GM12878 (cell line): ENCODE data around the gene DNAH9. TPM values are rescaled to one million over a fixed set of nuclear protein-coding genes. Genes with fewer than 3 reads are reported as not detected.

Source experiments
- ATAC-seq: fragments of 200-7000 bp; cut with Tn5 transposase; 3 replicates; pipeline ENCODE4 v1.9.1; 2020; ENCODE audit warnings: mild to moderate bottlenecking, moderate library complexity
- BruUV-seq: library from RNA; stranded (reverse); fragments of 400-500 nt; replicated peaks from 2 replicates; lab custom pipeline; 2021; lab: Mats Ljungman, UMichigan
- CTCF ChIA-PET: fragments of 300-600 bp; sonication (Branson Sonifier 250); formaldehyde crosslinking; extraction: SDS; loops from one replicate; lab custom pipeline; 2021; ENCODE audit warnings: inconsistent platforms; lab: Yijun Ruan, JAX
- POLR2A ChIA-PET: fragments of 350-600 bp; formaldehyde crosslinking; extraction: SDS; loops from one replicate; lab custom pipeline; 2021; ENCODE audit warnings: inconsistent platforms; lab: Charles Lee
- RAD21 ChIA-PET: fragments of 300-600 bp; sonication (Branson Sonifier 250); formaldehyde crosslinking; loops from one replicate; lab custom pipeline; 2023; ENCODE audit warnings: antibody characterized with exemption; ENCODE audit not compliant: unreplicated experiment; lab: Charles Lee
- SMC1A ChIA-PET: fragments of 300-600 bp; sonication (Branson Sonifier 250); formaldehyde crosslinking; loops from one replicate; lab custom pipeline; 2023; ENCODE audit not compliant: unreplicated experiment, uncharacterized antibody; lab: Charles Lee
- DNase-seq: peaks from one replicate; pipeline ENCODE4 v3.0.0-alpha.2; 2011; ENCODE audit warnings: low read depth, low spot score
- FAIRE-seq: peaks from 3 replicates; lab custom pipeline; 2011; peaks lifted over from hg19 to GRCh38; lab: Jason Lieb, UNC
- H2AFZ ChIP-seq: 2 replicates; pipeline ENCODE4 v1.6.0; 2011; ENCODE audit warnings: low read depth, low read length, control low read depth; ENCODE audit not compliant: control insufficient read depth
- H3K27ac ChIP-seq: 2 replicates; pipeline ENCODE4 v1.5.1; 2011; ENCODE audit warnings: control low read depth; ENCODE audit not compliant: control insufficient read depth, insufficient read depth
- H3K27me3 ChIP-seq, 2 experiments: replicated peaks in 1 of 2; 2 replicates each; pipeline versions ENCODE4 v1.6.0 to v1.6.1; 2011; ENCODE audit warnings: low read length in 1 of 2; ENCODE audit not compliant: control insufficient read depth in 2 of 2, insufficient read depth in 2 of 2
- H3K36me3 ChIP-seq, 2 experiments: 2 replicates each; pipeline ENCODE4 v1.5.1; 2011; ENCODE audit warnings: low read length in 1 of 2; ENCODE audit not compliant: control insufficient read depth in 2 of 2, insufficient read depth in 2 of 2
- H3K4me1 ChIP-seq: 2 replicates; pipeline ENCODE4 v1.6.1; 2011; ENCODE audit warnings: mild to moderate bottlenecking, low read length, moderate library complexity, mixed read lengths; ENCODE audit not compliant: control insufficient read depth, insufficient read depth
- H3K4me2 ChIP-seq: 2 replicates; pipeline ENCODE4 v1.6.0; 2011; ENCODE audit warnings: control low read depth; ENCODE audit not compliant: control insufficient read depth, insufficient read depth
- H3K4me3 ChIP-seq: fragments of 200-600 bp; sonication (generic); 2 replicates; pipeline ENCODE4 v1.5.1; 2016
- H3K79me2 ChIP-seq: 2 replicates; pipeline ENCODE4 v1.6.0; 2011; ENCODE audit warnings: low read length; ENCODE audit not compliant: control insufficient read depth, insufficient read depth
- H3K9ac ChIP-seq: 2 replicates; pipeline ENCODE4 v1.8.0; 2011; ENCODE audit warnings: low read length, control low read depth, mixed read lengths; ENCODE audit not compliant: control insufficient read depth, insufficient read depth
- H3K9me3 ChIP-seq: replicated peaks from 3 replicates; pipeline ENCODE4 v1.5.1; 2011; ENCODE audit warnings: mild to moderate bottlenecking, low read length; ENCODE audit not compliant: control insufficient read depth, insufficient read depth
- H4K20me1 ChIP-seq: 2 replicates; pipeline ENCODE4 v1.6.0; 2011; ENCODE audit not compliant: control insufficient read depth, insufficient read depth
- EED ChIP-seq: sonication (generic); IDR thresholded peaks from 2 replicates; pipeline ENCODE4 v1.6.1; 2016; ENCODE audit warnings: antibody characterized with exemption, low read depth
- FOS ChIP-seq: IDR thresholded peaks from 3 replicates; pipeline ENCODE4 v1.6.1; 2011; ENCODE audit warnings: borderline replicate concordance; ENCODE audit not compliant: insufficient read length; ENCODE audit errors: extremely low read depth
- HDAC6 ChIP-seq: fragments of 200-600 bp; sonication (generic); IDR thresholded peaks from one replicate; pipeline ENCODE4 v1.8.0; 2017; ENCODE audit warnings: antibody characterized with exemption; ENCODE audit not compliant: unreplicated experiment
- IRF4 ChIP-seq: IDR thresholded peaks from 2 replicates; pipeline ENCODE4 v1.6.1; 2011; ENCODE audit warnings: low read depth, low read length
- MYC ChIP-seq: IDR thresholded peaks from 2 replicates; pipeline ENCODE4 v1.6.1; 2011; ENCODE audit warnings: mild to moderate bottlenecking, low read length, moderate library complexity, inconsistent platforms; ENCODE audit not compliant: insufficient read depth, insufficient replicate concordance, insufficient read length, severe bottlenecking
- NFYA ChIP-seq: IDR thresholded peaks from 2 replicates; pipeline ENCODE4 v1.6.1; 2011; ENCODE audit warnings: low read depth, mild to moderate bottlenecking, low read length, improper control_type of control experiment, borderline replicate concordance
- PAX8 ChIP-seq: fragments of 450-650 bp; IDR thresholded peaks from 2 replicates; pipeline ENCODE4 v1.6.1; 2017; ENCODE audit warnings: mild to moderate bottlenecking, moderate library complexity
- SMARCA5 ChIP-seq: fragments of 450-650 bp; IDR thresholded peaks from 2 replicates; pipeline ENCODE4 v1.6.1; 2017; ENCODE audit warnings: mild to moderate bottlenecking
- SMC3 ChIP-seq: IDR thresholded peaks from 2 replicates; pipeline ENCODE4 v1.6.1; 2011; ENCODE audit warnings: low read length, improper control_type of control experiment, borderline replicate concordance
- SREBF2 ChIP-seq: IDR thresholded peaks from 2 replicates; pipeline ENCODE4 v1.6.1; 2012; ENCODE audit warnings: mild to moderate bottlenecking, low read length
- TCF3 ChIP-seq: IDR thresholded peaks from 2 replicates; pipeline ENCODE4 v1.6.1; 2012; ENCODE audit warnings: low read depth, mild to moderate bottlenecking, low read length, borderline replicate concordance; ENCODE audit not compliant: insufficient read depth
- WGBS: methylation state at CpG from one replicate; pipeline ENCODE4 v1.1.6; 2016; ENCODE audit warnings: low lambda C conversion rate; ENCODE audit not compliant: insufficient replicate concordance, insufficient coverage; ENCODE audit errors: missing lambda C conversion rate; 5-methylcytosine and 5-hydroxymethylcytosine counted together
- in situ Hi-C: fragments of 300-500 bp; cut with MboI; formaldehyde crosslinking; loops from 9 replicates; pipeline ENCODE4 v1.14.3; 2018; ENCODE audit warnings: mixed read lengths
- intact Hi-C: fragments of 100-400 bp; cut with micrococcal nuclease; formaldehyde crosslinking; loops from one replicate; pipeline ENCODE4 v1.14.2; 2022; ENCODE audit not compliant: unreplicated experiment
- polyA plus RNA-seq, 11 experiments: library from polyadenylated mRNA; depleted of rRNA in 4 of 11; unstranded in 6 of 11; stranded (reverse) in 5 of 11; fragments of >200 nt; fragmentation: Nextera tagmentation in 4 of 11; fragmentation: Illumina TruSeq in 1 of 11; extraction: Ambion mirVana in 4 of 11; extraction: Trizol in 1 of 11; gene quantifications; 1 replicate in 1 of 11; 2 replicates in 10 of 11; pipeline versions ENCODE4 v1.2.1 to v1.2.3, GENCODE V29; 2011 to 2016; ENCODE audit warnings: inconsistent platforms in 2 of 11, missing spikeins in 2 of 11, low read depth in 1 of 11
- total RNA-seq, 4 experiments: library from RNA; depleted of rRNA in 3 of 4; stranded (reverse); fragments of >200 nt in 3 of 4; fragmentation: Illumina TruSeq in 1 of 4; extraction: Trizol in 1 of 4; gene quantifications; 2 replicates each; pipeline versions ENCODE4 v1.2.1 to v1.2.3, GENCODE V29; 2013 to 2021
- TF ChIP-seq, protein P1 (sequence below): fragments of 450-650 bp; IDR thresholded peaks from 2 replicates; pipeline ENCODE4 v1.6.1; 2018; ENCODE audit warnings: borderline replicate concordance, mild to moderate bottlenecking; ENCODE audit not compliant: partially characterized antibody
- TF ChIP-seq, protein P2 (sequence below): fragments of 450-650 bp; IDR thresholded peaks from 2 replicates; pipeline ENCODE4 v1.6.1; 2017; ENCODE audit warnings: mild to moderate bottlenecking, moderate library complexity

Gene DNAH9
- total and polyA plus RNA-seq, 10 of the 15 experiments (the other 5 are each of a cell fraction or from before 2014, with no cell fraction given), result 0.10 to 0.40 (median 0.19) TPM; not detected in 7

GRCh38 chr17:11922638-11923037 lies 324.4 kb downstream of the DNAH9 start:
- no peaks in the 10 kb centered on the region for H3K36me3 ChIP-seq
- H3K9ac ChIP-seq, result no peak overlapping the region
- no peak overlapping the region for H3K27ac ChIP-seq
- no peaks in the 10 kb centered on the region for H3K27me3 ChIP-seq
- no peak for ATAC-seq
- DNase-seq, result no peak
- H3K4me2 ChIP-seq, result no peak overlapping the region
- no peak for TF ChIP-seq EED
- TF ChIP-seq FOS, result no peak
- no peak for TF ChIP-seq TCF3
- no peak for TF ChIP-seq SMC3
- TF ChIP-seq SMARCA5, result no peak
- TF ChIP-seq IRF4, result no peak
- no peak for TF ChIP-seq PAX8
- TF ChIP-seq NFYA, result no peak
- TF ChIP-seq MYC, result no peak
- TF ChIP-seq, protein P1, sequence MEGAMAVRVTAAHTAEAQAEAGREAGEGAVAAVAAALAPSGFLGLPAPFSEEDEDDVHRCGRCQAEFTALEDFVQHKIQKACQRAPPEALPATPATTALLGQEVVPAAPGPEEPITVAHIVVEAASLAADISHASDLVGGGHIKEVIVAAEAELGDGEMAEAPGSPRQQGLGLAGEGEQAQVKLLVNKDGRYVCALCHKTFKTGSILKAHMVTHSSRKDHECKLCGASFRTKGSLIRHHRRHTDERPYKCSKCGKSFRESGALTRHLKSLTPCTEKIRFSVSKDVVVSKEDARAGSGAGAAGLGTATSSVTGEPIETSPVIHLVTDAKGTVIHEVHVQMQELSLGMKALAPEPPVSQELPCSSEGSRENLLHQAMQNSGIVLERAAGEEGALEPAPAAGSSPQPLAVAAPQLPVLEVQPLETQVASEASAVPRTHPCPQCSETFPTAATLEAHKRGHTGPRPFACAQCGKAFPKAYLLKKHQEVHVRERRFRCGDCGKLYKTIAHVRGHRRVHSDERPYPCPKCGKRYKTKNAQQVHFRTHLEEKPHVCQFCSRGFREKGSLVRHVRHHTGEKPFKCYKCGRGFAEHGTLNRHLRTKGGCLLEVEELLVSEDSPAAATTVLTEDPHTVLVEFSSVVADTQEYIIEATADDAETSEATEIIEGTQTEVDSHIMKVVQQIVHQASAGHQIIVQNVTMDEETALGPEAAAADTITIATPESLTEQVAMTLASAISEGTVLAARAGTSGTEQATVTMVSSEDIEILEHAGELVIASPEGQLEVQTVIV, result no peak
- TF ChIP-seq SREBF2, result no peak
- no peak for TF ChIP-seq HDAC6
- TF ChIP-seq, protein P2, sequence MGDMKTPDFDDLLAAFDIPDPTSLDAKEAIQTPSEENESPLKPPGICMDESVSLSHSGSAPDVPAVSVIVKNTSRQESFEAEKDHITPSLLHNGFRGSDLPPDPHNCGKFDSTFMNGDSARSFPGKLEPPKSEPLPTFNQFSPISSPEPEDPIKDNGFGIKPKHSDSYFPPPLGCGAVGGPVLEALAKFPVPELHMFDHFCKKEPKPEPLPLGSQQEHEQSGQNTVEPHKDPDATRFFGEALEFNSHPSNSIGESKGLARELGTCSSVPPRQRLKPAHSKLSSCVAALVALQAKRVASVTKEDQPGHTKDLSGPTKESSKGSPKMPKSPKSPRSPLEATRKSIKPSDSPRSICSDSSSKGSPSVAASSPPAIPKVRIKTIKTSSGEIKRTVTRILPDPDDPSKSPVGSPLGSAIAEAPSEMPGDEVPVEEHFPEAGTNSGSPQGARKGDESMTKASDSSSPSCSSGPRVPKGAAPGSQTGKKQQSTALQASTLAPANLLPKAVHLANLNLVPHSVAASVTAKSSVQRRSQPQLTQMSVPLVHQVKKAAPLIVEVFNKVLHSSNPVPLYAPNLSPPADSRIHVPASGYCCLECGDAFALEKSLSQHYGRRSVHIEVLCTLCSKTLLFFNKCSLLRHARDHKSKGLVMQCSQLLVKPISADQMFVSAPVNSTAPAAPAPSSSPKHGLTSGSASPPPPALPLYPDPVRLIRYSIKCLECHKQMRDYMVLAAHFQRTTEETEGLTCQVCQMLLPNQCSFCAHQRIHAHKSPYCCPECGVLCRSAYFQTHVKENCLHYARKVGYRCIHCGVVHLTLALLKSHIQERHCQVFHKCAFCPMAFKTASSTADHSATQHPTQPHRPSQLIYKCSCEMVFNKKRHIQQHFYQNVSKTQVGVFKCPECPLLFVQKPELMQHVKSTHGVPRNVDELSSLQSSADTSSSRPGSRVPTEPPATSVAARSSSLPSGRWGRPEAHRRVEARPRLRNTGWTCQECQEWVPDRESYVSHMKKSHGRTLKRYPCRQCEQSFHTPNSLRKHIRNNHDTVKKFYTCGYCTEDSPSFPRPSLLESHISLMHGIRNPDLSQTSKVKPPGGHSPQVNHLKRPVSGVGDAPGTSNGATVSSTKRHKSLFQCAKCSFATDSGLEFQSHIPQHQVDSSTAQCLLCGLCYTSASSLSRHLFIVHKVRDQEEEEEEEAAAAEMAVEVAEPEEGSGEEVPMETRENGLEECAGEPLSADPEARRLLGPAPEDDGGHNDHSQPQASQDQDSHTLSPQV, result no peak
- ChIA-PET CTCF (no interaction called here), RAD21 (no interaction called here), POLR2A (no interaction called here), SMC1A (no interaction called here)
- H3K4me3 ChIP-seq, result no peak overlapping the region
- no peaks in the 10 kb centered on the region for H3K79me2 ChIP-seq
- BruUV-seq, result no TSS peak
- in situ Hi-C loops, result no loop called here
- WGBS, result 0% methylated on average over 1 of the region's 1 CpG
- no peak overlapping the region for H2AFZ ChIP-seq
- no peaks in the 10 kb centered on the region for H3K4me1 ChIP-seq
- H4K20me1 ChIP-seq, result no peaks in the 10 kb centered on the region
- no peak for FAIRE-seq
- no peaks in the 10 kb centered on the region; the same call in 2 of the 3 replicates for H3K9me3 ChIP-seq
- intact Hi-C loops, result no loop called here
